NCI-H748 (cell line): ENCODE measurements around the gene CTTNBP2.

Experiments used
- DNase-seq: peaks from one replicate; lab custom pipeline; 2025; ENCODE audit not compliant: unreplicated experiment; lab: John Stamatoyannopoulos, UW

The CTTNBP2 gene

GRCh38 chr7:117793521-117793920 lies 79.7 kb downstream of the CTTNBP2 start:
- no peak for DNase-seq

GRCh38 chr7:117791877-117792780 lies 81.1 kb downstream of the CTTNBP2 start:
- DNase-seq, result no peak

- DNase-seq, result no peak
Measured at GRCh38 chr7:117790731-117791130, 82.5 kb downstream of the CTTNBP2 start.

- DNase-seq, result no peak
Measured at GRCh38 chr7:117790251-117790650, 83.0 kb downstream of the CTTNBP2 start.

GRCh38 chr7:117785431-117785830 lies 87.8 kb downstream of the CTTNBP2 start:
- no peak for DNase-seq

GRCh38 chr7:117784315-117784714 lies 88.9 kb downstream of the CTTNBP2 start:
- no peak for DNase-seq

GRCh38 chr7:117782761-117783160 lies 90.5 kb downstream of the CTTNBP2 start:
- DNase-seq, result no peak

- no peak for DNase-seq
Measured at GRCh38 chr7:117781707-117782106, 91.5 kb downstream of the CTTNBP2 start.

- DNase-seq, result no peak
Measured at GRCh38 chr7:117780832-117781231, 92.4 kb downstream of the CTTNBP2 start.

GRCh38 chr7:117777335-117778142 lies 95.7 kb downstream of the CTTNBP2 start:
- DNase-seq, result peak; percentile 96

- DNase-seq, result no peak
Measured at GRCh38 chr7:117776224-117776623, 97.0 kb downstream of the CTTNBP2 start.

- DNase-seq, result no peak
Measured at GRCh38 chr7:117775801-117776200, 97.4 kb downstream of the CTTNBP2 start.

- DNase-seq, result no peak
Measured at GRCh38 chr7:117774943-117775342, 98.3 kb downstream of the CTTNBP2 start.

- DNase-seq, result no peak
Measured at GRCh38 chr7:117772421-117772820, 100.8 kb downstream of the CTTNBP2 start.

GRCh38 chr7:117771756-117772155 lies 101.5 kb downstream of the CTTNBP2 start:
- DNase-seq, result no peak

- no peak for DNase-seq
Measured at GRCh38 chr7:117769085-117769484, 104.2 kb downstream of the CTTNBP2 start.

- no peak for DNase-seq
Measured at GRCh38 chr7:117767951-117768350, 105.3 kb downstream of the CTTNBP2 start.

- no peak for DNase-seq
Measured at GRCh38 chr7:117766913-117767312, 106.3 kb downstream of the CTTNBP2 start.

GRCh38 chr7:117764031-117764430 lies 109.2 kb downstream of the CTTNBP2 start:
- no peak for DNase-seq

GRCh38 chr7:117762055-117762454 lies 111.2 kb downstream of the CTTNBP2 start:
- no peak for DNase-seq

GRCh38 chr7:117759950-117760640 lies 113.1 kb downstream of the CTTNBP2 start:
- DNase-seq, result no peak
